Gastrocnemius medialis (tissue), 4 donors: Measurements from ENCODE around the gene MAPK8IP3.

ENCODE experiments used
- CTCF ChIP-seq, 5 experiments: fragments of 450-650 bp in 3 of 5; fragments of 200-600 bp in 2 of 5; sonication (generic) in 2 of 5; IDR thresholded peaks in 4 of 5; conservative IDR thresholded peaks in 1 of 5; 1 replicate in 4 of 5; 2 replicates in 1 of 5; pipeline ENCODE4 v1.5.1; 2016 to 2019; ENCODE audit warnings: antibody characterized with exemption in 5 of 5, mild to moderate bottlenecking in 3 of 5, moderate library complexity in 3 of 5
- POLR2A ChIP-seq, 2 donors: fragments of 450-650 bp; IDR thresholded peaks; one replicate each; pipeline ENCODE4 v1.6.1; 2017; ENCODE audit warnings: antibody characterized with exemption in 2 of 2, mild to moderate bottlenecking in 2 of 2, moderate library complexity in 2 of 2

- TF ChIP-seq CTCF (IDR thresholded peaks at IDR 0.05 in 4 of 5, conservative IDR thresholded peaks at IDR 0.05 in 1 of 5) (no peak), POLR2A (IDR thresholded peaks at IDR 0.05) (no peak)
Observed at GRCh38 chr16:1766701-1767100, 60.7 kb downstream of the MAPK8IP3 start.
